K562 (cell line): Measurements from ENCODE around the gene COQ2. TPM values are rescaled to one million over a fixed set of nuclear protein-coding genes. Genes with fewer than 3 reads are reported as not detected.

Source experiments
- ATAC-seq: fragments of 200-7000 bp; cut with Tn5 transposase; 3 replicates; pipeline ENCODE4 v1.9.1; 2020; ENCODE audit warnings: moderate library complexity
- BruUV-seq: library from RNA; stranded (reverse); fragments of 400-500 nt; replicated peaks from 2 replicates; lab custom pipeline; 2021; lab: Mats Ljungman, UMichigan
- CTCF ChIA-PET: fragments of 300-600 bp; formaldehyde crosslinking; extraction: SDS; loops from one replicate; lab custom pipeline; 2021; ENCODE audit warnings: low intra/inter-chr PET ratio; lab: Yijun Ruan, JAX
- POLR2A ChIA-PET: fragments of 300-600, 350-650 bp; sonication (Branson Sonifier 250); formaldehyde crosslinking; extraction: SDS; loops from one replicate; lab custom pipeline; 2021; ENCODE audit warnings: antibody characterized with exemption, inconsistent platforms; lab: Yijun Ruan, JAX
- DNase-seq, 4 experiments: peaks; one replicate each; pipeline versions ENCODE4 v3.0.0 to v3.0.0-alpha.2; 2011 to 2018; ENCODE audit warnings: low spot score in 3 of 4, mixed read lengths in 3 of 4; ENCODE audit errors: extremely low read depth in 1 of 4
- FAIRE-seq: peaks from 2 replicates; lab custom pipeline; 2011; peaks lifted over from hg19 to GRCh38; lab: Jason Lieb, UNC
- H2AFZ ChIP-seq: 2 replicates; pipeline ENCODE4 v1.6.0; 2011; ENCODE audit warnings: low read depth, low read length, control low read depth, inconsistent platforms
- H3K27ac ChIP-seq: fragments of 200-600 bp; 3 replicates; pipeline ENCODE4 v1.8.0; 2011; ENCODE audit warnings: low read depth, mild to moderate bottlenecking, control low read depth, inconsistent platforms, low read length, moderate library complexity, mixed read lengths; ENCODE audit errors: extremely low read depth
- H3K27me3 ChIP-seq, 2 experiments: fragments of 300-600 bp in 1 of 2; 2 replicates in 1 of 2; 3 replicates in 1 of 2; pipeline versions ENCODE4 v1.6.0 to v1.8.0; 2011; ENCODE audit warnings: inconsistent platforms in 2 of 2, low read length in 2 of 2, mild to moderate bottlenecking in 1 of 2, mixed read lengths in 1 of 2, moderate library complexity in 1 of 2; ENCODE audit not compliant: control insufficient read depth in 2 of 2, insufficient read depth in 2 of 2
- H3K36me3 ChIP-seq: fragments of 300-600 bp; 3 replicates; pipeline ENCODE4 v1.8.0; 2011; ENCODE audit warnings: mild to moderate bottlenecking, low read length, inconsistent platforms; ENCODE audit not compliant: control insufficient read depth, insufficient read depth
- H3K4me1 ChIP-seq, 2 experiments: fragments of 200-600 bp in 1 of 2; replicated peaks in 1 of 2; 2 replicates in 1 of 2; 3 replicates in 1 of 2; pipeline versions ENCODE4 v1.5.1 to v1.8.0; 2011; ENCODE audit warnings: inconsistent platforms in 2 of 2, low read length in 2 of 2, mild to moderate bottlenecking in 1 of 2, mixed read lengths in 1 of 2, moderate library complexity in 1 of 2; ENCODE audit not compliant: control insufficient read depth in 2 of 2, insufficient read depth in 2 of 2
- H3K4me2 ChIP-seq: 2 replicates; pipeline ENCODE4 v1.6.1; 2011; ENCODE audit warnings: low read length, control low read depth, inconsistent platforms, mixed read lengths; ENCODE audit not compliant: insufficient read depth
- H3K4me3 ChIP-seq: fragments of 200-600 bp; sonication (generic), shearing (Covaris generic); 2 replicates; pipeline ENCODE4 v1.5.1; 2016; ENCODE audit warnings: control low read depth, inconsistent platforms
- H3K79me2 ChIP-seq: fragments of 200-600 bp; 3 replicates; pipeline ENCODE4 v1.8.0; 2011; ENCODE audit warnings: low read length, inconsistent platforms; ENCODE audit not compliant: control insufficient read depth, insufficient read depth
- H3K9ac ChIP-seq, 2 experiments: 2 replicates each; pipeline versions ENCODE4 v1.6.0 to v1.6.1; 2011; ENCODE audit warnings: low read depth in 2 of 2, low read length in 2 of 2, control low read depth in 1 of 2, inconsistent platforms in 1 of 2, mild to moderate bottlenecking in 1 of 2, mixed read lengths in 1 of 2; ENCODE audit not compliant: insufficient read depth in 1 of 2
- H3K9me1 ChIP-seq: one replicate; pipeline ENCODE4 v1.6.0; 2011; ENCODE audit warnings: inconsistent platforms, mild to moderate bottlenecking, low read length, moderate library complexity; ENCODE audit not compliant: control insufficient read depth, insufficient read depth
- H3K9me3 ChIP-seq: replicated peaks from 2 replicates; pipeline ENCODE4 v1.5.1; 2011; ENCODE audit warnings: low read depth, low read length, inconsistent platforms; ENCODE audit not compliant: control insufficient read depth, insufficient read depth
- H4K20me1 ChIP-seq: replicated peaks from 2 replicates; pipeline ENCODE4 v1.6.1; 2011; ENCODE audit warnings: low read length, inconsistent platforms, mixed read lengths; ENCODE audit not compliant: control insufficient read depth, insufficient read depth
- CBX2 ChIP-seq: fragments of 200-600 bp; sonication (generic); IDR thresholded peaks from one replicate; pipeline ENCODE4 v1.6.1; 2012; ENCODE audit warnings: mild to moderate bottlenecking, low read length, inconsistent platforms; ENCODE audit not compliant: insufficient read depth, poor library complexity, severe bottlenecking
- GABPB2 ChIP-seq: fragments of 250-450 bp; sonication (Bioruptor Pico); conservative IDR thresholded peaks from 2 replicates; pipeline ENCODE4 v1.5.1; 2021; ENCODE audit warnings: mild to moderate bottlenecking
- KHSRP ChIP-seq: fragments of 450-650 bp; IDR thresholded peaks from 2 replicates; pipeline ENCODE4 v1.6.1; 2017
- LEF1 ChIP-seq: fragments of 450-650 bp; IDR thresholded peaks from 2 replicates; pipeline ENCODE4 v1.6.1; 2016; ENCODE audit warnings: mild to moderate bottlenecking
- NR2C2 ChIP-seq, 2 experiments: fragments of 200-800 bp in 1 of 2; sonication (Bioruptor generic) in 1 of 2; sonication (generic) in 1 of 2; formaldehyde crosslinking in 1 of 2; IDR thresholded peaks; 2 replicates each; pipeline versions ENCODE4 v1.6.1 to v1.8.0; 2016 to 2022; ENCODE audit warnings: mild to moderate bottlenecking in 1 of 2, missing compliant biosample characterization in 1 of 2, missing genetic modification characterization in 1 of 2, missing genetic modification reagents in 1 of 2
- SIN3B ChIP-seq: fragments of 450-650 bp; IDR thresholded peaks from 2 replicates; pipeline ENCODE4 v1.6.1; 2017; ENCODE audit warnings: low read depth, mild to moderate bottlenecking, moderate library complexity
- SRSF7 ChIP-seq: fragments of 200-400 bp; formaldehyde crosslinking; optimal IDR thresholded peaks from 2 replicates; pipeline ENCODE3; 2017; ENCODE audit warnings: mild to moderate bottlenecking, low read depth, low read length
- TBL1XR1 ChIP-seq, 2 experiments: IDR thresholded peaks; 2 replicates each; pipeline ENCODE4 v1.6.1; 2012; ENCODE audit warnings: improper control_type of control experiment in 2 of 2, low read length in 2 of 2, mild to moderate bottlenecking in 1 of 2
- TCF7 ChIP-seq: sonication (generic); IDR thresholded peaks from 2 replicates; pipeline ENCODE4 v1.6.1; 2016; ENCODE audit warnings: antibody characterized with exemption, borderline replicate concordance
- WGBS: fragments of 100-300 bp; shearing (Covaris generic); methylation state at CpG from one replicate; pipeline ENCODE4 v1.1.6; 2016; ENCODE audit warnings: low coverage, mixed read lengths; ENCODE audit not compliant: insufficient coverage; ENCODE audit errors: missing lambda C conversion rate; 5-methylcytosine and 5-hydroxymethylcytosine counted together
- in situ Hi-C: fragments of 300-500 bp; cut with MboI; formaldehyde crosslinking; loops from 4 replicates; pipeline ENCODE4 v1.15.0; 2018; ENCODE audit warnings: inconsistent platforms, mixed read lengths
- intact Hi-C: fragments of 100-400 bp; cut with micrococcal nuclease; formaldehyde crosslinking; loops from 2 replicates; pipeline ENCODE4 v1.14.2; 2022
- polyA plus RNA-seq, 8 experiments: library from polyadenylated mRNA; depleted of rRNA in 4 of 8; stranded (reverse) in 5 of 8; unstranded in 3 of 8; fragments of >200 nt; fragmentation: Nextera tagmentation in 2 of 8; fragmentation: Illumina TruSeq in 1 of 8; extraction: Ambion mirVana in 2 of 8; extraction: Trizol in 1 of 8; gene quantifications; 2 replicates each; pipeline versions ENCODE4 v1.2.1 to v1.2.3, GENCODE V29; 2011 to 2014; ENCODE audit warnings: inconsistent platforms in 1 of 8, missing spikeins in 1 of 8
- total RNA-seq, 7 experiments: library from RNA; depleted of rRNA in 6 of 7; stranded (reverse); fragments of >200 nt in 6 of 7; fragmentation: Illumina TruSeq in 2 of 7; extraction: Trizol in 2 of 7; gene quantifications; 2 replicates each; pipeline versions ENCODE4 v1.2.1 to v1.2.3, GENCODE V29; 2011 to 2021; ENCODE audit warnings: low replicate concordance in 1 of 7
- TF ChIP-seq, protein P1 (sequence below), 2 experiments: fragments of 150-350 bp in 1 of 2; IDR thresholded peaks; 2 replicates each; pipeline ENCODE4 v1.6.1; 2012 to 2016; ENCODE audit warnings: low read depth in 2 of 2, low read length in 2 of 2, mild to moderate bottlenecking in 1 of 2, moderate library complexity in 1 of 2
- TF ChIP-seq, protein P2 (sequence below), 2 experiments: IDR thresholded peaks; 2 replicates each; pipeline ENCODE4 v1.6.1; 2012; ENCODE audit warnings: improper control_type of control experiment in 2 of 2, low read depth in 2 of 2, low read length in 2 of 2, borderline replicate concordance in 1 of 2

The COQ2 gene
- total and polyA plus RNA-seq, 9 of the 15 experiments (the other 6 are each of a cell fraction or from before 2014, with no cell fraction given), result 1.9 to 13.5 (median 11.8) TPM

DNA sequence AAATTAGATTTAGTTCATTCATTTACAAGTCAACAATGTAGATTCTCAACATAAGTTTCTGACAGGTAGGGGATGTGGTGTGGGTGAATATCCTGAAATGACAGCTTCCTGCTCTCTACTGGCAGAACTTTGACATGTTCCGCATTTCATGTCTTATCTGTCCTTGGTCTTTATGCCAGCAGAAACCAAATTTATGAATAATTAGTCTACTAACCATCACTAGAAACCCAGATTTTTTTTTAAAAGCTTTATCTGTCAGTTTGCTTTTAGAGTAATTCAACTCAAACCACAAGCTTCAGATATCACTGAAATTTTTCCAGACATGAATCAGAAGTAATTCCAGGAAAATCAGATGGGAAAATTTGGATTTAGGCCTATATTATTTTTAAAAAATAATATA lies 17.9 kb downstream of the COQ2 start:
- H3K9me3 ChIP-seq, result no peaks in the 10 kb centered on the region
- H3K27me3 ChIP-seq, result no peaks in the 10 kb centered on the region
- H3K9me1 ChIP-seq, result no peaks in the 10 kb centered on the region
- BruUV-seq, result no TSS peak
- H3K9ac ChIP-seq, result no peak overlapping the region
- peaks cover 21% of the 10 kb centered on the region; the same call in 2 of the 3 replicates for H3K36me3 ChIP-seq
- H3K4me1 ChIP-seq, result peaks cover 0 to 5% of the 10 kb centered on the region in 2 experiments; a peak in 3 of 5 replicates
- FAIRE-seq, result no peak
- no peaks in the 10 kb centered on the region for H3K79me2 ChIP-seq
- H2AFZ ChIP-seq, result no peak overlapping the region
- no peak for ATAC-seq
- in situ Hi-C loops, result no loop called here
- ChIA-PET CTCF (no interaction called here), POLR2A (no interaction called here)
- intact Hi-C loops, result no loop called here
- no peak overlapping the region for H3K27ac ChIP-seq
- H3K4me3 ChIP-seq, result no peak overlapping the region
- H3K4me2 ChIP-seq, result no peak overlapping the region
- WGBS, result 91% methylated on average over 1 of the region's 1 CpG
- no peaks in the 10 kb centered on the region for H4K20me1 ChIP-seq
- TF ChIP-seq KHSRP (no peak), TBL1XR1 (IDR thresholded peaks at IDR 0.05; ENCODE audit: low read length in 2 of 2) (no peak), NR2C2 (CRISPR knock-in tag; IDR thresholded peaks at IDR 0.05) (no peak), NR2C2 (tag; IDR thresholded peaks at IDR 0.05) (no peak), SIN3B (no peak), GABPB2 (no peak), LEF1 (no peak), CBX2 (no peak), SRSF7 (no peak), TCF7 (no peak)
- TF ChIP-seq, protein P1, sequence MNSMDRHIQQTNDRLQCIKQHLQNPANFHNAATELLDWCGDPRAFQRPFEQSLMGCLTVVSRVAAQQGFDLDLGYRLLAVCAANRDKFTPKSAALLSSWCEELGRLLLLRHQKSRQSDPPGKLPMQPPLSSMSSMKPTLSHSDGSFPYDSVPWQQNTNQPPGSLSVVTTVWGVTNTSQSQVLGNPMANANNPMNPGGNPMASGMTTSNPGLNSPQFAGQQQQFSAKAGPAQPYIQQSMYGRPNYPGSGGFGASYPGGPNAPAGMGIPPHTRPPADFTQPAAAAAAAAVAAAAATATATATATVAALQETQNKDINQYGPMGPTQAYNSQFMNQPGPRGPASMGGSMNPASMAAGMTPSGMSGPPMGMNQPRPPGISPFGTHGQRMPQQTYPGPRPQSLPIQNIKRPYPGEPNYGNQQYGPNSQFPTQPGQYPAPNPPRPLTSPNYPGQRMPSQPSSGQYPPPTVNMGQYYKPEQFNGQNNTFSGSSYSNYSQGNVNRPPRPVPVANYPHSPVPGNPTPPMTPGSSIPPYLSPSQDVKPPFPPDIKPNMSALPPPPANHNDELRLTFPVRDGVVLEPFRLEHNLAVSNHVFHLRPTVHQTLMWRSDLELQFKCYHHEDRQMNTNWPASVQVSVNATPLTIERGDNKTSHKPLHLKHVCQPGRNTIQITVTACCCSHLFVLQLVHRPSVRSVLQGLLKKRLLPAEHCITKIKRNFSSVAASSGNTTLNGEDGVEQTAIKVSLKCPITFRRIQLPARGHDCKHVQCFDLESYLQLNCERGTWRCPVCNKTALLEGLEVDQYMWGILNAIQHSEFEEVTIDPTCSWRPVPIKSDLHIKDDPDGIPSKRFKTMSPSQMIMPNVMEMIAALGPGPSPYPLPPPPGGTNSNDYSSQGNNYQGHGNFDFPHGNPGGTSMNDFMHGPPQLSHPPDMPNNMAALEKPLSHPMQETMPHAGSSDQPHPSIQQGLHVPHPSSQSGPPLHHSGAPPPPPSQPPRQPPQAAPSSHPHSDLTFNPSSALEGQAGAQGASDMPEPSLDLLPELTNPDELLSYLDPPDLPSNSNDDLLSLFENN (IDR thresholded peaks at IDR 0.05; ENCODE audit: low read depth in 2 of 2, low read length in 2 of 2), result no peak
- TF ChIP-seq, protein P2, sequence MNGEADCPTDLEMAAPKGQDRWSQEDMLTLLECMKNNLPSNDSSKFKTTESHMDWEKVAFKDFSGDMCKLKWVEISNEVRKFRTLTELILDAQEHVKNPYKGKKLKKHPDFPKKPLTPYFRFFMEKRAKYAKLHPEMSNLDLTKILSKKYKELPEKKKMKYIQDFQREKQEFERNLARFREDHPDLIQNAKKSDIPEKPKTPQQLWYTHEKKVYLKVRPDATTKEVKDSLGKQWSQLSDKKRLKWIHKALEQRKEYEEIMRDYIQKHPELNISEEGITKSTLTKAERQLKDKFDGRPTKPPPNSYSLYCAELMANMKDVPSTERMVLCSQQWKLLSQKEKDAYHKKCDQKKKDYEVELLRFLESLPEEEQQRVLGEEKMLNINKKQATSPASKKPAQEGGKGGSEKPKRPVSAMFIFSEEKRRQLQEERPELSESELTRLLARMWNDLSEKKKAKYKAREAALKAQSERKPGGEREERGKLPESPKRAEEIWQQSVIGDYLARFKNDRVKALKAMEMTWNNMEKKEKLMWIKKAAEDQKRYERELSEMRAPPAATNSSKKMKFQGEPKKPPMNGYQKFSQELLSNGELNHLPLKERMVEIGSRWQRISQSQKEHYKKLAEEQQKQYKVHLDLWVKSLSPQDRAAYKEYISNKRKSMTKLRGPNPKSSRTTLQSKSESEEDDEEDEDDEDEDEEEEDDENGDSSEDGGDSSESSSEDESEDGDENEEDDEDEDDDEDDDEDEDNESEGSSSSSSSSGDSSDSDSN (IDR thresholded peaks at IDR 0.05; ENCODE audit: borderline replicate concordance in 1 of 2, low read depth in 2 of 2, low read length in 2 of 2), result no peak
- DNase-seq, result no peak
